Measurements from ENCODE around the gene SRPX. TPM values are rescaled to one million over a fixed set of nuclear protein-coding genes. Genes with fewer than 3 reads are reported as not detected.

SRPX gene
- total RNA-seq, 2 donors from 2014 or later, result 42.5 to 78.4 TPM

GRCh38 chrX:38102240-38102639 is 118.4 kb downstream of the SRPX start:
- intact Hi-C loops (cut with DNase I), result no loop called here
- 56 to 79% methylated on average over 2 of the region's 2 CpGs for WGBS, 2 donors
- peaks cover 8% of the 10 kb centered on the region for H3K4me1 ChIP-seq
- H3K9me3 ChIP-seq, result no peaks in the 10 kb centered on the region
- no peaks in the 10 kb centered on the region for H3K36me3 ChIP-seq (replicated peaks in 1 of 2; ENCODE audit: insufficient read depth in 1 of 2, low read depth in 2 of 2)
- H3K4me3 ChIP-seq, result no peak overlapping the region
- no peaks in the 10 kb centered on the region for H3K27me3 ChIP-seq
- DNase-seq (no peak), ATAC-seq (no peak)
- TF ChIP-seq CTCF (IDR thresholded peaks at IDR 0.05) (no peak), POLR2A (IDR thresholded peaks at IDR 0.05) (no peak)
- H3K27ac ChIP-seq, result no peak overlapping the region

GRCh38 chrX:38099688-38100087 is 121.0 kb downstream of the SRPX start:
- no peaks in the 10 kb centered on the region for H3K4me1 ChIP-seq
- ATAC-seq, result no peak
- H3K4me3 ChIP-seq, result no peak overlapping the region
- no peak overlapping the region for H3K27ac ChIP-seq
- H3K27me3 ChIP-seq, result no peaks in the 10 kb centered on the region
- intact Hi-C loops (cut with DNase I), result no loop called here
- DNase-seq, result no peak
- no peaks in the 10 kb centered on the region for H3K36me3 ChIP-seq (replicated peaks in 1 of 2; ENCODE audit: insufficient read depth in 1 of 2, low read depth in 2 of 2)
- H3K9me3 ChIP-seq, result no peaks in the 10 kb centered on the region
- TF ChIP-seq POLR2A (IDR thresholded peaks at IDR 0.05) (no peak), CTCF (IDR thresholded peaks at IDR 0.05) (no peak)

Other genes starting within 250 kb of the SRPX start
- 1 to 10 TPM; 5.3 to 7.3 TPM for gene SYTL5, start 214.3 kb downstream of the SRPX start, total RNA-seq
- gene RPGR, start 106.6 kb upstream of the SRPX start, total RNA-seq, result 10 to 100 TPM; 14.8 to 21.1 TPM
- gene OTC, start 131.7 kb upstream of the SRPX start, total RNA-seq, result 1 to 10 TPM; 1.8 to 3.6 TPM